ENCODE measurements around the gene CCRL2. TPM values are rescaled to one million over a fixed set of nuclear protein-coding genes. Genes with fewer than 3 reads are reported as not detected.

Gene CCRL2
- total and polyA plus RNA-seq, 2 of the 4 experiments (the other 2 are of a cell fraction): 0.29 to 0.36 TPM

DNA sequence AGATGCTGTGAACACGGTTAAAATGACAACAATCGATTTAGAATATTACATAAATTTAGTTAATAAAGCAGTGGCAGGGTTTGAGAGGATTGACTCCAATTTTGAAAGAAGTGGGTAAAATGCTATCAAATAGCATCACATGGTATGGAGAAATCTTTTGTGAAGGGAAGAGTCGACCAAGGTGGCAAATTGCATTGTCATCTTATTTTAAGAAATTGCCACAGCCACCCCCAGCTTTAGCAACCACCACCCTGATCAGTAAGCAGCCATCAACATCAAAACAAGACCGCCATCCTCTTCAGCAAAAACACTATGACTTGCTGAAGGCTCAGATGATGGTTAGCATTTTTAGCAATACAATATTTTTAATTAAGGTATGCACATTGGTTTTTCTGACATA, 42.0 kb upstream of the CCRL2 start:
- no TSS peak for BruUV-seq (replicated peaks)
- Histone ChIP-seq H3K27me3 (ENCODE audit: control insufficient read depth, insufficient read depth, low read length) (peaks cover 44% of the 10 kb centered on the region), H3K9me1 (ENCODE audit: insufficient read depth, low read length) (no peaks in the 10 kb centered on the region), H3K9me3 (ENCODE audit: control insufficient read depth, insufficient read depth, low read length) (no peaks in the 10 kb centered on the region), H2BK5ac (ENCODE audit: low read depth, low read length, poor library complexity, severe bottlenecking) (no peak overlapping the region), H2BK120ac (ENCODE audit: low read depth, low read length) (no peak overlapping the region), H3K27ac (ENCODE audit: insufficient read depth, low read length) (no peak overlapping the region), H4K8ac (ENCODE audit: low read depth in 2 of 2, low read length in 2 of 2) (no peak overlapping the region), H3K4me1 (ENCODE audit: control insufficient read depth, insufficient read depth, low read length) (no peaks in the 10 kb centered on the region), H3K4me3 (ENCODE audit: insufficient read depth, low read depth, low read length) (no peak overlapping the region), H3K18ac (ENCODE audit: low read depth, low read length) (no peak overlapping the region), H2BK15ac (ENCODE audit: low read depth, low read length) (no peak overlapping the region), H2AK9ac (replicated peaks; ENCODE audit: low read depth, low read length, poor library complexity) (no peak overlapping the region), H3K4me2 (ENCODE audit: low read depth, low read length) (no peak overlapping the region), H2BK20ac (ENCODE audit: low read depth, low read length) (no peak overlapping the region), H3K9ac (ENCODE audit: low read depth, low read length) (no peak overlapping the region), H2AFZ (replicated peaks; ENCODE audit: low read length, poor library complexity) (no peak overlapping the region), H3K14ac (replicated peaks; ENCODE audit: low read depth, low read length) (no peak overlapping the region), H3K36me3 (ENCODE audit: control insufficient read depth, insufficient read depth, low read length) (no peaks in the 10 kb centered on the region), H3K23ac (ENCODE audit: low read depth, low read length) (no peak overlapping the region), H3K56ac (ENCODE audit: extremely low read depth, insufficient read depth, low read length) (no peak overlapping the region), H4K91ac (ENCODE audit: insufficient read depth, low read depth, low read length) (no peak overlapping the region), H3K4ac (ENCODE audit: low read depth, low read length) (no peak overlapping the region), H4K20me1 (ENCODE audit: insufficient read depth, low read length) (no peaks in the 10 kb centered on the region), H2AK5ac (ENCODE audit: low read depth, low read length) (no peak overlapping the region), H3K79me1 (ENCODE audit: low read depth in 1 of 2, low read length in 2 of 2) (no peaks in the 10 kb centered on the region), H4K5ac (ENCODE audit: low read depth, low read length) (no peak overlapping the region)
- DNase-seq (no peak), ATAC-seq (ENCODE audit: low read depth) (no peak)
- ChIA-PET CTCF (no interaction called here), POLR2A (ENCODE audit: unreplicated experiment) (no interaction called here)
- dilution Hi-C loops (cut with HindIII; ENCODE audit: low sequenced_read_pairs, unreplicated experiment) (no loop called here), in situ Hi-C loops (cut with MboI; ENCODE audit: low sequenced_read_pairs) (no loop called here), intact Hi-C loops (cut with micrococcal nuclease) (no loop called here)
- WGBS, 2 experiments (ENCODE audit: extremely low coverage in 2 of 2, insufficient read length in 1 of 2): no CpG with 5 or more reads among the region's 4 CpGs
- TF ChIP-seq SMC3 (IDR thresholded peaks at IDR 0.05; ENCODE audit: low read depth, low read length) (no peak), CHD1 (IDR thresholded peaks at IDR 0.05; ENCODE audit: low read depth, low read length) (no peak), RCOR1 (IDR thresholded peaks at IDR 0.05; ENCODE audit: insufficient replicate concordance, low read length) (no peak)
